GM21786 (cell line): ENCODE data around the gene RFX4.

Experiments used
- ATAC-seq: cut with Tn5 transposase; IDR thresholded peaks from one replicate; pipeline ENCODE4 v1.9.1; 2021; ENCODE audit not compliant: unreplicated experiment

Gene RFX4

GRCh38 chr12:106759526-106760183, 176.9 kb downstream of the RFX4 start:
- ATAC-seq = peak; percentile 30

DNA sequence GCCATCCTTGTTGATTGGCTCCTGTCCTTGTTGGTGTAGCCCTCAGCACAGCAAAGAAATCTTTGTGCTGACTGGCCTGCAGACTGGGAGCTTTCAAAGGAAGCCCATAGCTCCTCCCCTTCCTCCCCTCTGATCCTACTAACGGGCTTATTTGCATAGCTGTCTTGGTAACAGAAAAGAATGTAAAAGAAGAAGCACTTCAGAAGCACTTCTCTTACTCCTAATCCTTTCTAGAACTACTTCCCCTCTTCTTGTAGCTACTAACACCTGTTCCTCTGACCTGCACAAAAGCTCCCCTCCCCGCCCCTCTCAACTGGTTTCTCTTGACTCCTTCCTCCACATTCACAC, 177.4 kb downstream of the RFX4 start:
- peak; percentile 99 for ATAC-seq

GRCh38 chr12:106764220-106764619, 181.4 kb downstream of the RFX4 start:
- no peak for ATAC-seq

DNA sequence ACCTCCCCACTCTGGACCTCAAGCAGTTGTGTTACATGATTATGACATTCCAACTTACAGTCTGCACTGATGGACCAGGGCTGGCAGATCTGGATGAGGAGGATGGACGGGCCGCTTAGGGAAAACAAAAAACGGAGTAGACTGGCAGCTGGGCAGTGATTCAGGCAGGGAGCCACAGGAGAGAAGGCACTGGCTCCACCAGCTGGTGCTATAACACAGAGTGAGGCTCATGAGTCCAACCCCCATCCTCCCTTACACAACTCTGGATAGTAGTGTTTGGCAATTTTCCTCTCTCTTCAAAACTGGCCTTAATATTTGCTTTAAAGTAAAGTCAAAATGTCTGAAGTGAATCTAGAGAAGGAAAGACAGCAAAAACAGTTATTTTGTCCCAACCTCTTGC, 181.9 kb downstream of the RFX4 start:
- no peak for ATAC-seq

- ATAC-seq = no peak
Measured at GRCh38 chr12:106766393-106766826, 183.6 kb downstream of the RFX4 start.

DNA sequence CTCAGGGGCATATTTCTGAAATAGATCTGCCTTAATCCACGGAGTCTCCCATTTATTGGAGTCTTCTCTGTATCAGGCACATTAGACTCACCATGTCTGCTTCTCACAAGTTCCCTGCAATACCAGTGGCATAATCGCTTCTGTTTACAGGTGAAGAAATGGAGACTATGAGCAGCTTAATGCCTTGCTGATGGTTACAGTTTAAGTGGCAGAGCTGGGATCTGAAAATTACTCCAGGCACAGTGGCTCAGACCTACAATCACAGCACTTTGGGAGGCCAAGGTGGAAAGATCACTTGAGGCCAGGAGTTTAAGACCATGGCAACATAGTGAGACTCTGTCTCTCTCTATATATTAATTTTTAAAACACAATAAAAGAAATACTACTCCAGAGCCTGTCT, 184.4 kb downstream of the RFX4 start:
- ATAC-seq = no peak

- no peak for ATAC-seq
Measured at GRCh38 chr12:106767954-106768822, 185.4 kb downstream of the RFX4 start.

GRCh38 chr12:106769078-106769477, 186.3 kb downstream of the RFX4 start:
- no peak for ATAC-seq

GRCh38 chr12:106769546-106769945, 186.7 kb downstream of the RFX4 start:
- ATAC-seq = no peak

DNA sequence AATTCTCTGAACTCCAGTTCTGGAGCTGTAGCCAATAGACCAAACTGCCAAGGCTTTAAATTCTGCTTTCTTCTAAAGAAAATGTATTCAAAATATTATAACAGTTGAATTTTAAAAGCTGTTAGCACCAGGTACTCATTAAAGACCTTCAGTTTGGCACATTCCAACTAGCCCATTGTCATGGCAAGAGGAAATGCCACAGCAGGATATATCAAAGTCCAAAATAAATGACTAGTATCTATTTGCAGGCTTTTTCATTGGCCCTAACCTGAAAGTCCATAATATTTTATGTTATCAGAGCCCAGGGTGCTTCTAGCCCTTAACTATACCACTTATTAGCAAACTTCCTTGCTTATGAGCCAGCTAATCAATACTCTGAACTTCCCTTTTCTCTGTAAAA, 188.6 kb downstream of the RFX4 start:
- ATAC-seq = no peak

DNA sequence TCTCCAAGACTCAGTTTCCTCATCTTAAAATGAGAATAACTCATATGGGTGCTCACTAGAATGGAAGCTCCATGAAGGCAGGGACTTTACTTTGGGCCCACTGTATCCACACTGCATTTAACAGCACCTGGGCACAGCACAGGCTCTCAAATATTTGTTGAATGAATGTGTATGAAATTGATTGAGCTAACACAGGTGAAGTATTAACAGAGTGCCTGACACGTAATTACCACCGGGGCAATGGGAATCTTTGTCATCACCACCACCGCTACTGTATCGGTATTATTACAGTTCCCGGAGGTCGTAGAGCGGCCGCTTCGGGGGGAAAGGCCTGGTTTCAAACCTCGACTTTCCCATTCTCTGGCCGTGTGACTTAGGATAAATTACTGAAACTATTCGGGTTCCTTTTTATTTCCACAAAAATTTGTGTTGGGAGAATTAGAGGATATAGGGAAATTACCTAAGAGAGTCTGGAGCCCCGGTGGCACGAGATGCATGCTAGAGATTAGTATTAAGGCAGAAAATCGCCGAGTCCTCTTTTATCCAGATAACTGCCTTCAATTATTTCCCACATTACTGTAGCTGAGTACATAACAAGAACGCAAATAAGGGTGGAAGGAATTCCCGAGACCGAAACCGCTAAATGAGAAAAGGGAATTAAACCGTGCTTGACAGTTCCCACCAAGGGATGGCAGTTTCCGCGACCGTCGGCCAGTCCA, 190.6 kb downstream of the RFX4 start:
- no peak for ATAC-seq

- ATAC-seq = peak; percentile 85
Measured at GRCh38 chr12:106774005-106774807, 191.4 kb downstream of the RFX4 start, which contains the start of gene RIC8B. Gene RIC8B, plus strand, starts transcription at chr12:106774682. Its CDS starts 64 bp downstream, at chr12:106774746.

GRCh38 chr12:106774808-106775524, 192.2 kb downstream of the RFX4 start:
- ATAC-seq = peak; percentile 2

- no peak for ATAC-seq
Measured at GRCh38 chr12:106776897-106777296, 194.1 kb downstream of the RFX4 start.

DNA sequence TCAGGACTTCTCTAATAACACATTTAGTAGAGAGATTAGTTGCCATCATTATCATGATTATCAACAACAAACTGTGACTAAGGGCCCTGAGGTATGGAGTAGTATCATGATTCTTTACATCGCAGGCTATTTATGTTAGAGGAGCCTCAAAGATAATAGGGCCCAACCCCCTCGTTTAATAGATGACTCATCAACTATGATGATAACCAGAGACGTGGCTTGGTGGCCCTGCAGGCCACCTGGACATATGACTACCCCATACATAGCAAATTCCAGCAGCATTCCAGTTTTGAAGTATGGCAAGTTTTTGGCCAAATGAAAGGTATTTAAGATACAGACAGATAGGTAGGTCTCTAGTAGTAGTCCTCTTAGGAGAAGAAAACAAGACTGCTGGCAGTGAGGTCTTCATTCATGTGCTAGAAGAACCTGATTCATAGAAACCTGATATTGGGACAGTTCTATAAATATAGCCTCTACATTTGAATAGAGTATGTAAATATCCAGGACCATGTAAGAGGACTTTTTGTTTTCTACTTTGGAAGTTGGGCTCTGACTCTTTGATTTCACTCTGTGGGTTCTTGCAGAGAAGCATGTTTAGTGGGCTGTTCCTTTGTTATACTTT, 197.3 kb downstream of the RFX4 start:
- ATAC-seq = no peak

GRCh38 chr12:106782619-106783018, 199.8 kb downstream of the RFX4 start:
- no peak for ATAC-seq

- ATAC-seq = no peak
Measured at GRCh38 chr12:106783515-106783914, 200.7 kb downstream of the RFX4 start.

DNA sequence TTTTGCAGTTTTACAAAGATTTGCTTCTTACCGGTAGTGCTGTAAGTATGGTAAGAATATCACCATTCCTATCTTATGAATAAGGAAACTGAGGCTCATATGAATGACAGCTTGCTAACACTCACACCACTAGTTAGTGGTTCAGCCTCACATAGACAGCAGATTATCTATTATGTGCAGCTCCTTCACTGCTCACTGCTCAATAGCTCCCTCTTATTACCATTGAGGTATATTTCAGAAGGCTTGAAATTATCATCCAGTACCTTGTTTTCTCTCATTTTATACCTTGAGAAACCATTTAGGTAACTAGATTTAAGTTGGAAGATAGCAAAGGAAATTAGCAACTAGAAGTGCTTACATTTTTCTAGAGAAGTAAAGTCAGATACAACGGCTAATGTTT, 207.2 kb downstream of the RFX4 start:
- no peak for ATAC-seq

DNA sequence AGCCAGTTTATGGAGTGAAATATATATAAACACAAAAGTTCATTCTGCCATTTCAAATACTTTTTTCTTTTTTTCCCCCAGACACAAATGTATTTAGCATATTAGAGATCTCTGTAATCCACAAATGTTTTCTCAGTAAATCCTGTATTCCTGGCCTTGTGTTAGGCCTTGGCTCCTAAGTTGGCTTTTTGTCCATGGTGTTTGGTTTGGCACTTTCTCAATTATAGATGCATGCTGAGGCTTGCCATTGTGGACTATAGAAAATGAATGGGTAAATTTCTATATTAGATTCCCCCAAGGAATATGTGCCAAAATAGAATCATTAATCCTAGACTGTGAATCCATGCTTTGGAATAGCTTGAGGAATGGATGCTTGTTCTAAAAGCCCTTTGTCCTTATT, 208.7 kb downstream of the RFX4 start:
- ATAC-seq = no peak

DNA sequence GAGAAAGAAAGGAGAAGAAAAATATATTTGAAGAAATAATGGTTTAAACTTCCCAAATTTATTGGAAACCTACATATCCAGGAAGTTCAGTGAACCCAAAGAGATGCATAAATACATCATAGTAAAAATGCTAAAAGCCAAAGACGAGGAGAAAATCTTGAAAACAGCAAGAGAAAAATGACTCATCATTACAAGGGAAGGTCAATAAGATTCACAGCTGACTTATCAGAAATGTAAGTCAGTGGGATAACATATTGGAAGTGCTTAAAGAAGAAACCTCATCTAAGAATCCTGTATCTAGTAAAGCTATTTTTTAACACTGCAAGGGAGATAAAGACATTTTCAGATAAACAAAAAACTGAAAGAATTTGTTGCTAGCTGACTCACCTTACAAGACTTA, 211.6 kb downstream of the RFX4 start:
- no peak for ATAC-seq
